ENCODE data around the gene ANKRD9.

GRCh38 chr14:102461490-102462338, 47.9 kb downstream of the ANKRD9 start:
- TF ChIP-seq CTCF (conservative IDR thresholded peaks at IDR 0.05; ENCODE audit: low read depth in 2 of 2) = no peak
- no peak for TF ChIP-seq ZNF331 (CRISPR knock-in tag; IDR thresholded peaks at IDR 0.05; ENCODE audit: low read depth)
- no peak for TF ChIP-seq EZH2phosphoT487 (IDR thresholded peaks at IDR 0.05; ENCODE audit: unreplicated experiment)

Data from GM23338 (cell line).